Right kidney (tissue), 1 donor: ENCODE data around the gene ABCE1.
"Not testable (repeated sequence)": the region's sequence is repeated elsewhere in the genome, so short reads cannot be mapped to it uniquely, and the experiment has no call there.

ENCODE experiments used
- DNase-seq: peaks from one replicate; pipeline ENCODE4 v3.0.0-alpha.2; 2016

ABCE1 gene

DNA sequence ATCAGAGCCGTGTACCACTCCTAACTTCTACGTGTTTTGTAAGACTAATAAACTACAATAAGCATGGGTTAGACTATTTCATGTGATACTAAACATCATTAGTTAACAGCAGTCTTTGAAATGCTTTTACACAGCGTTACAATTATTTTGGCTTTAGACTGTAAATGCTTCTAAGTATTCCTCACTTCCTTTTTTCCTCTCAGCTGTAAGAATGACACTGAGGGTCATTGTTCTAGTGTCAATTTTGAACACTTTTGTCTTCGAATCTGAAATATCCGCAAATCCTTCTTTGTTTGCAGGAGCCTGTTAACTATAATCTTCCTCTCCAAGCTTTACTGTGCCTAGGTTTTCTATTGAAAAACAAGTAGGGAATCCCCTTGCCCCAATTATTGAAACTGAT, 1.5 kb downstream of the ABCE1 start:
- DNase-seq = no peak

- DNase-seq = no peak
These were observed 3.0 kb downstream of the ABCE1 start for GRCh38 chr4:145101091-145101490.

DNA sequence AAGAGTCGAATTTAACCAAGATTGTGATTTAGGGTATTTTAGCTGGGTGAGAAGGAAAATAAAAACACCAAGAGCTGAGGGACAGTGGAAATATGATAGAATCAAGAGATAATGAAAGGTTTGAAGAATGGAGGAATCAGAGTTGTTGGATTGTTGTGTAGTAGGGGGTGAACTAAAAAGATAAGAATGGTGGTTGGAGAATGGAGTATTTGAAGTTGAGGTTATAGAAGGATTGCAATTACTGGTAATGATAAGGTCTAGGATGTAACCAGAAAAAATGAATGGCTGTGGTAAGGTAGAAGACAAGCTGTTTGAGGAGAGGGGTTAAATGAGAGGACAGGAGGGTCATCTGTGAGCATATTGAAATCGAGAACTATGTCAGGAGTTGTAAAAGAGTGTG, 4.5 kb downstream of the ABCE1 start:
- no peak for DNase-seq

DNA sequence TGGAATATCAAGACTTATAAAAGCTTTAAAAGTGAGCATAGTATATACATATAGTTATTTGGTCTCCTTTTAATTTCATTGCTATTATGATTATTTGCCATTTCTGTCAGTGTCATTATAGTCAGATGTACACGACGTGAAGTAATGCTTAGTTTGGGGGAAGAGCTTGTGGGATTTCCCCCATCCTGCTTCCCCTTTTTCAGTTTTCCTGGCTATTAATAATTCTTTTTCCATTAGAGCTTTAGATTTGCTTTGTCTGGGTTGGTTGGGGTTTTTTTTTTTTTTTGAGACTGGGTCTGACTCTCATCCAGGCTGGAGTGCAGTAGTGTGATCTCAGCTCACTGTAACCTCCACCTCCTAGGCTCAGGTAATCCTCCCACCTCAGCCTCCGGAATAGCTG, 5.4 kb downstream of the ABCE1 start:
- DNase-seq = no peak

DNA sequence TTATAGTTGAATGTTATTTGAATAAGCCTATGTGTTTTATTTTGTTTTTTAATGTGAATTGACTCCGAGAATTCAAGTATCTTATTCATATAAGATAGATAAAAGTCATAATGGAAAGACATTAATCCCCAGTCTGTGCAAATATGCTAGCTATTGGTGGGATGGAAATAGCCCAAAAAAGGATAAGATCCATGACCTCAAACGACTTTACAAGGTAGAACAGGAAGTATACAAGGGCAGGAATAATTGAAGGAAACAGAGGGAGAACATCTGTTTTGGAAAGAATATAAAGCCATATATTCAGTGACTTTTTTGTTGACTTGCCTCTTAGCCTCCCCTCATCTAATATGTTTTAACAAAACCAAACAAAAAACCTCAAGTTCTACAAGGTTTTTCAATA, 9.0 kb downstream of the ABCE1 start:
- no peak for DNase-seq

DNA sequence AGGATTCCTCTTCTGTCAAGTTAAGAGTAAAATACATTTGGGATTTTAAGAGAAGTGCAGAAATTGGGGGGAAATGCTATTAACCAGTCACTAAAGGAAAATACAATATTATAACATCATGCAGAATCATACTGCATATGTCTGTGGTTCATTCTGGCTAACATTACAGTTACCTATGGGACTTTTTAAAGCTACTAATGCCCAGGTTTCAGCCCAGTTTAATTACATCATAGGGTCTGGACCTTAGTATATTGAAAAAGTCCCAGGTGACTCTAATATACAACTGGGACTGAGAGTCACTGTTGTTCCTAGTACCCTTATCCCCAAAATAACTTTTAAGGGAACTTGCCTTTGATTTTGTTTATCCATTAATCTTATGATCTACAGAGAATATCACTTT, 10.0 kb downstream of the ABCE1 start:
- DNase-seq = no peak

- DNase-seq = no peak
These were observed 27.3 kb downstream of the ABCE1 start for GRCh38 chr4:145125396-145125795.

DNA sequence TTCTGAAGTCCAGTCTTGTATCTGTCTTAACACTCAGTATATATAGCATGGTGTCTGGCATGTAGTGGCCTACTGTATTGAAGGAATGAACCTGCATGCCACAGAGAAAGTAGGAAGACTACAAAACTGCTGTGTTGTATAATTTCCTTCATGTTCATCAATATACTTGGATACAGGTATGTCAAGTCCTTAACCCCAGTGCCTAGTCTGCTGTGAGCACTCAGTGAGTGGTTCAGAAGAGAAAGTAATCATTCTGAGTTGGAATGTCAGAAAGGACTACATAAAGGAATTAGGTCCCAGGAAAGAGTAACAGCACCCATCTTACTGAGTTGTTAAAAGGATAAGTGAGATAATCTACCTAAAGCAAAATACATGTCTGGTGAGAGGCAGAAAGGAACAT, 32.0 kb downstream of the ABCE1 start:
- no peak for DNase-seq

DNA sequence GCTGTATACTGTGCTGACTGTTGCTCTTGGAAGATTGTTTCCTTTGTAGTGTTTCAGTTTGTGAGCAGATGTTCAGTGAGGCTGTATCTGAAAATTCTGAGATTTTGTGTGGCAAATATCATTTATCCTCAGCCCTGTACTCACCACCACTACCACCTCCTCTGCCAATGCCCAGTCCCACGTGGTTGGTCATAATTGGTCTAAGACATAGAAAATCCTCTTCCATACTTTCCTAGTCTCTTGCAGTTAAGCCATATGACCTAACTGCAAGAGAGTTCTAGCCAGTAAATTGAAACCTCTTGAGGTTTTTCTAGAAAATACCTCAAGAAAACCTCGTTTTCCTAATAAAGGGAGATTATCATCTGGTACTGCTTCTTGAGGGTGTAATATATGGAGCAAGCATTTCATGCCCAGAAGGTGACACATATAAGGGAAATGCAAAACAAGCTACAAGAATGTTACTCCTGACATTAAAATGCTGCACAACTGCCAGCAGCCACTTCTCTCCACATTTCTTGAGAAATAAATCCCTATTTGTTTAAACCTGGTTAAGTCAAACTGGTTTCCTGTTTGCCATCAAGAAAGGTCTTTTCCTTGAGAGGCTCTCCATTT, 32.8 kb downstream of the ABCE1 start:
- DNase-seq = no peak

- no peak for DNase-seq
These were observed 33.7 kb downstream of the ABCE1 start for GRCh38 chr4:145131848-145132247.

- DNase-seq = no peak
These were observed 34.5 kb downstream of the ABCE1 start for GRCh38 chr4:145132511-145133098.

GRCh38 chr4:145136219-145136618, 38.1 kb downstream of the ABCE1 start:
- not testable (repeated sequence) for DNase-seq

DNA sequence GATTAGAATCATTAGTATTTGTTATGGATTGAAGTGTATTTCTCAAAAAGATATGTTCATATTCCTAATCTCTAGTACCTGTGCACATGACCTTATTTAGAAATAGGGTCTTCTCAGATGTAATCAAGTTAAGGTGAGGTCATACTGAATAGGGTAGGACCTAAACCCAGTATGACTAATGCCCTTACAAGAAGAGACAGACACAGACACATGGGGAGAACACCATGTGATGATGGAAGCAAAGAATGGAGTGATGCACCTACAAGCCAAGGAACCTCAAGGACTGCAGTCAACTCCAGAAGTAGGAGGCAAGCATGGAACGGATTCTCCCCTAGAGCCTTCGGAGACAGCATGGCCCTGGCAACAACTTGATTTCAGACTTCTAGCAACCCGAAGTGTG, 50.9 kb downstream of the ABCE1 start:
- no peak for DNase-seq

DNA sequence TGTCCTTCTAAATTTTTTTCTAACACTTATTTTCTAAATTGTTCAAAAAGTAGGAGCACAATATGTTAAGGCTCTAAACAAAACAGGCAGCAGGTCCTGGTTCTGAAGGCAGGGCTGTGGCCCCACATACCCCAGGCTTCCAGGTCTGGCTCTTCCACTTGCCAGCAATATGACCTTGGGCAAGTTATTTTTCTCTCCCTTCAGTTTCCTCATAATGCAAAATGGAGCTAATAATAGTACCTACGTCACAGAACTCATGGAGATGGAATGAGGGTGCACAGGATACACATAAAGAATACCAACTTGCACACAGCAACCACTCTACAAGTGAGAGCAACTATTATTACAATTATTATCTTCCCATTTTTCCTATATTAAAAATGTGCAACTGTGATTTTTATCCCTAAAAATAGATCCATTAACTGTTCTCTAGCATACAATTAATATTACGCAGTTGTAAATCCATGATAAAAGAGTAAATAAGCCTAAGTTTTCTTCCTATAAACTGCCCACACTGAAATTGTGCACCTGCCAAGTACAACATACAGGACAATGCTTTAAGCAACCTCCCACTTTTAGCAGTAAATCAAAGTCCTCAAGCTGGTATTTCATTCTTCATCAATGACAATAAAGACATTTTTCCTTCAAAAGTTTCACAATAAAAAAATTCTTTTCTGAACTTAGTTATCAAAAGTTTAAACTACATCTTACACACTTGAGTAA, 55.2 kb downstream of the ABCE1 start:
- DNase-seq = no peak

GRCh38 chr4:145153904-145154298, 55.8 kb downstream of the ABCE1 start:
- DNase-seq = no peak

GRCh38 chr4:145154573-145154972, 56.5 kb downstream of the ABCE1 start:
- DNase-seq = no peak

GRCh38 chr4:145155268-145155870, 57.3 kb downstream of the ABCE1 start:
- no peak for DNase-seq

GRCh38 chr4:145156986-145157385, 58.9 kb downstream of the ABCE1 start:
- DNase-seq = no peak

DNA sequence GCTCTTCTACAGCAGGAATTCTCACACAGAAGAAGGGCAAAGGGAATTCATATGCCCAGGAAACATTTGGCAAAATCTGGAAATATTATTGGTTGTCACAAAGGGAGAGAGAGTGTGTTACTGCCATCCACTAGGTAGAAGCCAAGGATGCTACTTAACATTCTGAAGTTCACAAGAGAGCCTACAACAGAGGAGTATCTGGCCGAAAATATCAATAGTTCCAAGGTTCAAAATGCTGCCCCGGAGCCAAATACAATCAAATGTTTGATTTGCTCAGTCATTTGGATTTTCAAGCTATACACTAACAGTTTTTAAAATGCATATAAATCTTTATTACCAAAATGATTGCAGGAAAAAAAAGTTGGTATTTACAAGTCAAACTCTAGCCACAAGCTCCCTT, 63.4 kb downstream of the ABCE1 start:
- DNase-seq = no peak

- no peak for DNase-seq
These were observed 69.8 kb downstream of the ABCE1 start for GRCh38 chr4:145167887-145168286.

DNA sequence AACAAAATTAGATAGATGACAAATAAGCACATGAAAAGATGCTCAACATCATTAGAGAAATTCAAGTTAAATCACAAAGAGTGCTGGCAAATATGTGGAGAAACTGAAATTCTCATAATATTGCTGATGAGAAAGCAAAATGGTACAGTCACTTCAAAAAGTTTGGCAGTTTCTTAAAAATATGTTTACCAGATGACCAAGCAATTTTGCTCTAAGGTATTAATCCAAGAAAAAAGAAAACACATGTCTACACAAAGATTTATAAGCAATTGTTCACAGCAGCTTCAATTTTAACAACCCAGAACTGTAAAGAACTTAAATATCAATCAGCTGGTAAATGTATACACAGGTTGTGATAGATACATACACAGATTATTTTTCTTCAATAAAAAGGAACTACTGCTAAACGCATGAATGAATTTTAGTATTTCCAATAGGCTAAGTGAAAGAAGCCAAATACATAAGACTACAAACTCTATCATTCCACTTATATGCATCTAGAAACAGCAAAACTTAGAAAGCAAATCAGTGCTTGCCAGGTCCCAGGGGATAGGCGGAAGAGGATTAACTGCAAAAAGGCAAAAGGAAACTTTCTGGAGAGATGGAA, 70.6 kb downstream of the ABCE1 start:
- no peak for DNase-seq

- no peak for DNase-seq
These were observed 72.1 kb downstream of the ABCE1 start for GRCh38 chr4:145170223-145170622.

DNA sequence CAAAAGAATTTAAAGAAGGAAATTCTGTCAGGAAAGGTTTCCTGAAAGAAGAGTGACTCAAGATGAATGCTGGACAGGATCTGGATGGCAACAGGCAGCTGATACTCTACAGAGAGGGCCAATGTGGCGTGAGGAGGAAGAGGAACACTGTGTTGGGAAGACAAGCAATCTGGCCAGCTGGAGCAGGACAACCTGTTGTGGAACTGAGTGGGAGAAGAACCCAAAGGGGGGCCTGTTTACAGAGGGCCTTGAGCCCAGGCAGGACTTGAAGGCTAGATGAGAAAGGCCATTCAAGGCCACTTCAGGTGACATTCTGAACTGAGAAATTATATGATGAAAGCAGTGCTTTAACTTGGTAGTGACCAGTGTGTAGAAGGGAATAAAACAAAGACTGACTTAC, 73.8 kb downstream of the ABCE1 start:
- no peak for DNase-seq
